ENCODE measurements around the gene SP4.

The SP4 gene

GRCh38 chr7:21412957-21413356 lies 14.9 kb upstream of the SP4 start:
- Histone ChIP-seq H3K27ac (ENCODE audit: low read depth, low read length, poor library complexity, severe bottlenecking) (no peak overlapping the region), H3K4me1 (ENCODE audit: insufficient read depth, low read length, severe bottlenecking) (peaks cover 5% of the 10 kb centered on the region)
- TF ChIP-seq CTCF (IDR thresholded peaks at IDR 0.05; ENCODE audit: low read length) = no peak
- TF ChIP-seq EZH2 (IDR thresholded peaks at IDR 0.05; ENCODE audit: borderline replicate concordance, low read length) = no peak

GRCh38 chr7:21413502-21413901 lies 14.4 kb upstream of the SP4 start:
- 0 out of 2 replicates have a peak, but pooled peaks cover 4% of the 10 kb centered on the region for H3K27me3 ChIP-seq (ENCODE audit: insufficient read depth, low read length)
- no peaks in the 10 kb centered on the region for H3F3A ChIP-seq (ENCODE audit: insufficient read depth, low read length)
- H3K4me2 ChIP-seq (ENCODE audit: low read length) = no peak overlapping the region
- TF ChIP-seq EZH2 (IDR thresholded peaks at IDR 0.05; ENCODE audit: borderline replicate concordance, low read length) (no peak), CTCF (IDR thresholded peaks at IDR 0.05; ENCODE audit: low read length) (no peak)
- H3K4me1 ChIP-seq (ENCODE audit: insufficient read depth, low read length, severe bottlenecking) = peaks cover 5% of the 10 kb centered on the region
- no peaks in the 10 kb centered on the region for H3K36me3 ChIP-seq (ENCODE audit: insufficient read depth, low read length)
- no peaks in the 10 kb centered on the region for H3K79me2 ChIP-seq (ENCODE audit: insufficient read depth, low read length)
- no peak overlapping the region for H3K4me3 ChIP-seq (ENCODE audit: low read depth, low read length, poor library complexity, severe bottlenecking)
- H4K20me1 ChIP-seq (ENCODE audit: insufficient read depth, low read length) = no peaks in the 10 kb centered on the region
- H3K9ac ChIP-seq (ENCODE audit: low read length) = no peak overlapping the region
- no peak overlapping the region for H3K27ac ChIP-seq (ENCODE audit: low read depth, low read length, poor library complexity, severe bottlenecking)
- H3K9me2 ChIP-seq (ENCODE audit: low read depth, low read length) = no peaks in the 10 kb centered on the region
- H2AFZ ChIP-seq (ENCODE audit: low read length) = no peak overlapping the region
- no peaks in the 10 kb centered on the region for H3K9me3 ChIP-seq (ENCODE audit: low read length)

More at GRCh38 chr7:21412957-21413356, 14.9 kb upstream of the SP4 start:
- Histone ChIP-seq H3K27me3 (ENCODE audit: insufficient read depth, low read length) (0 out of 2 replicates have a peak, but pooled peaks cover 4% of the 10 kb centered on the region), H3K9ac (ENCODE audit: low read length) (no peak overlapping the region), H3K9me2 (ENCODE audit: low read depth, low read length) (no peaks in the 10 kb centered on the region), H4K20me1 (ENCODE audit: insufficient read depth, low read length) (no peaks in the 10 kb centered on the region), H3K36me3 (ENCODE audit: insufficient read depth, low read length) (no peaks in the 10 kb centered on the region), H3K4me3 (ENCODE audit: low read depth, low read length, poor library complexity, severe bottlenecking) (no peak overlapping the region), H2AFZ (ENCODE audit: low read length) (no peak overlapping the region), H3K79me2 (ENCODE audit: insufficient read depth, low read length) (no peaks in the 10 kb centered on the region), H3F3A (ENCODE audit: insufficient read depth, low read length) (no peaks in the 10 kb centered on the region), H3K9me3 (ENCODE audit: low read length) (no peaks in the 10 kb centered on the region), H3K4me2 (ENCODE audit: low read length) (no peak overlapping the region)

GRCh38 chr7:21414795-21415393 lies 13.0 kb upstream of the SP4 start:
- Histone ChIP-seq H3K9me3 (ENCODE audit: low read length) (no peaks in the 10 kb centered on the region), H3K4me3 (ENCODE audit: low read depth, low read length, poor library complexity, severe bottlenecking) (no peak overlapping the region), H3K27ac (ENCODE audit: low read depth, low read length, poor library complexity, severe bottlenecking) (no peak overlapping the region), H3K9ac (ENCODE audit: low read length) (no peak overlapping the region), H2AFZ (ENCODE audit: low read length) (no peak overlapping the region), H3K79me2 (ENCODE audit: insufficient read depth, low read length) (no peaks in the 10 kb centered on the region), H3K4me1 (ENCODE audit: insufficient read depth, low read length, severe bottlenecking) (peaks cover 5% of the 10 kb centered on the region), H4K20me1 (ENCODE audit: insufficient read depth, low read length) (no peaks in the 10 kb centered on the region), H3K36me3 (ENCODE audit: insufficient read depth, low read length) (no peaks in the 10 kb centered on the region), H3F3A (ENCODE audit: insufficient read depth, low read length) (no peaks in the 10 kb centered on the region), H3K9me2 (ENCODE audit: low read depth, low read length) (no peaks in the 10 kb centered on the region), H3K27me3 (ENCODE audit: insufficient read depth, low read length) (no peaks in the 10 kb centered on the region), H3K4me2 (ENCODE audit: low read length) (no peak overlapping the region)
- TF ChIP-seq CTCF (IDR thresholded peaks at IDR 0.05; ENCODE audit: low read length) = no peak
- no peak for TF ChIP-seq EZH2 (IDR thresholded peaks at IDR 0.05; ENCODE audit: borderline replicate concordance, low read length)

Measured in OCI-LY1 (cell line).